HepG2 (cell line): ENCODE results near the gene NUF2. TPM values are rescaled to one million over a fixed set of nuclear protein-coding genes. Genes with fewer than 3 reads are reported as not detected.

ENCODE experiments used
- ATAC-seq: fragments of 200-7000 bp; cut with Tn5 transposase; 3 replicates; pipeline ENCODE4 v1.9.1; 2020; ENCODE audit warnings: mild to moderate bottlenecking, moderate library complexity
- BruUV-seq: library from RNA; stranded (reverse); fragments of 400-500 nt; replicated peaks from 2 replicates; lab custom pipeline; 2021; lab: Mats Ljungman, UMichigan
- CTCF ChIA-PET: fragments of 300-600 bp; formaldehyde crosslinking; extraction: SDS; loops from one replicate; lab custom pipeline; 2021; ENCODE audit warnings: low total read pairs, inconsistent platforms, low intra/inter-chr PET ratio; lab: Yijun Ruan, JAX
- POLR2A ChIA-PET: fragments of 350-600 bp; sonication (Branson Sonifier 250); formaldehyde crosslinking; loops from one replicate; lab custom pipeline; 2020; ENCODE audit warnings: antibody characterized with exemption, inconsistent platforms; lab: Yijun Ruan, JAX
- DNase-seq: peaks from one replicate; pipeline ENCODE4 v3.0.0-alpha.2; 2015; ENCODE audit warnings: low spot score
- FAIRE-seq: peaks from 3 replicates; lab custom pipeline; 2011; peaks lifted over from hg19 to GRCh38; lab: Jason Lieb, UNC
- H2AFZ ChIP-seq: one replicate; pipeline ENCODE4 v1.6.1; 2011; ENCODE audit warnings: low read length, inconsistent platforms
- H3K27ac ChIP-seq: fragments of 300-600 bp; 3 replicates; pipeline ENCODE4 v1.8.0; 2011; ENCODE audit warnings: mixed run types, mild to moderate bottlenecking, mixed read lengths, low read length, inconsistent platforms; ENCODE audit not compliant: insufficient read depth; ENCODE audit errors: extremely low read length
- H3K27me3 ChIP-seq, 2 experiments: fragments of 200-600 bp in 1 of 2; 2 replicates in 1 of 2; 3 replicates in 1 of 2; pipeline versions ENCODE4 v1.6.0 to v1.8.0; 2011; ENCODE audit warnings: low read length in 2 of 2, mild to moderate bottlenecking in 2 of 2, moderate library complexity in 2 of 2, inconsistent platforms in 1 of 2; ENCODE audit not compliant: insufficient read depth in 2 of 2, control insufficient read depth in 1 of 2
- H3K36me3 ChIP-seq, 2 experiments: fragments of 200-600 bp in 1 of 2; replicated peaks in 1 of 2; 2 replicates in 1 of 2; 3 replicates in 1 of 2; pipeline versions ENCODE4 v1.5.1 to v1.8.0; 2011; ENCODE audit warnings: low read length in 2 of 2, inconsistent platforms in 1 of 2; ENCODE audit not compliant: insufficient read depth in 2 of 2, control insufficient read depth in 1 of 2
- H3K4me1 ChIP-seq: 2 replicates; pipeline ENCODE4 v1.5.1; 2012; ENCODE audit warnings: low read length, inconsistent platforms; ENCODE audit not compliant: insufficient read depth
- H3K4me2 ChIP-seq: 2 replicates; pipeline ENCODE4 v1.6.0; 2011; ENCODE audit warnings: low read depth, low read length, inconsistent platforms
- H3K4me3 ChIP-seq, 3 experiments: fragments of 200-600 bp in 1 of 3; sonication (generic), shearing (Covaris generic) in 1 of 3; replicated peaks in 1 of 3; 2 replicates each; pipeline ENCODE4 v1.5.1; 2011 to 2016; ENCODE audit warnings: low read length in 3 of 3, inconsistent platforms in 2 of 3, low read depth in 2 of 3, mild to moderate bottlenecking in 2 of 3, control low read depth in 1 of 3, mixed read lengths in 1 of 3; ENCODE audit not compliant: insufficient read depth in 1 of 3
- H3K79me2 ChIP-seq: one replicate; pipeline ENCODE4 v1.6.1; 2011; ENCODE audit warnings: low read length, inconsistent platforms; ENCODE audit not compliant: insufficient read depth
- H3K9ac ChIP-seq: 2 replicates; pipeline ENCODE4 v1.6.0; 2011; ENCODE audit warnings: mild to moderate bottlenecking, low read depth, low read length, inconsistent platforms; ENCODE audit not compliant: insufficient read depth
- H3K9me3 ChIP-seq: 2 replicates; pipeline ENCODE4 v1.5.1; 2012; ENCODE audit warnings: mild to moderate bottlenecking, low read length
- H4K20me1 ChIP-seq: 2 replicates; pipeline ENCODE4 v1.6.0; 2011; ENCODE audit warnings: inconsistent platforms, mild to moderate bottlenecking, low read length, moderate library complexity; ENCODE audit not compliant: insufficient read depth
- CBX5 ChIP-seq: sonication (generic); formaldehyde crosslinking; IDR thresholded peaks from 2 replicates; pipeline ENCODE4 v1.4.0; 2020; ENCODE audit warnings: missing genetic modification reagents, borderline replicate concordance
- NFE2 ChIP-seq: sonication (generic); formaldehyde crosslinking; IDR thresholded peaks from 2 replicates; pipeline ENCODE4 v1.4.0; 2020; ENCODE audit warnings: missing genetic modification reagents
- PREB ChIP-seq: sonication (generic); formaldehyde crosslinking; IDR thresholded peaks from 2 replicates; pipeline ENCODE4 v1.4.0; 2020; ENCODE audit warnings: missing genetic modification reagents
- RFXANK ChIP-seq: IDR thresholded peaks from 2 replicates; pipeline ENCODE4 v1.6.1; 2016
- SIX4 ChIP-seq: sonication (generic); formaldehyde crosslinking; IDR thresholded peaks from 2 replicates; pipeline ENCODE4 v1.4.0; 2020; ENCODE audit warnings: missing genetic modification reagents
- SP2 ChIP-seq: sonication (generic); formaldehyde crosslinking; IDR thresholded peaks from 2 replicates; pipeline ENCODE4 v1.5.1; 2020; ENCODE audit warnings: mild to moderate bottlenecking, missing genetic modification reagents
- TBX2 ChIP-seq: sonication (generic); formaldehyde crosslinking; IDR thresholded peaks from 2 replicates; pipeline ENCODE4 v1.5.0; 2020; ENCODE audit warnings: missing genetic modification reagents, mild to moderate bottlenecking, borderline replicate concordance
- TRIM24 ChIP-seq: sonication (generic); formaldehyde crosslinking; IDR thresholded peaks from 2 replicates; pipeline ENCODE4 v1.8.0; 2022; ENCODE audit warnings: mild to moderate bottlenecking, missing genetic modification reagents
- ZNF10 ChIP-seq: sonication (generic); formaldehyde crosslinking; IDR thresholded peaks from 2 replicates; pipeline ENCODE4 v1.4.0; 2020; ENCODE audit warnings: mild to moderate bottlenecking, low read depth, missing genetic modification reagents, borderline replicate concordance
- ZNF503 ChIP-seq: sonication (generic); formaldehyde crosslinking; IDR thresholded peaks from 2 replicates; pipeline ENCODE4 v1.4.0; 2020; ENCODE audit warnings: missing genetic modification reagents
- ZNF776 ChIP-seq: sonication (generic); formaldehyde crosslinking; IDR thresholded peaks from 2 replicates; pipeline ENCODE4 v1.4.0; 2020; ENCODE audit warnings: mild to moderate bottlenecking, missing genetic modification reagents
- ZNF839 ChIP-seq: sonication (generic); formaldehyde crosslinking; IDR thresholded peaks from 2 replicates; pipeline ENCODE4 v1.4.0; 2020; ENCODE audit warnings: missing genetic modification reagents, mild to moderate bottlenecking, borderline replicate concordance
- WGBS: methylation state at CpG from one replicate; pipeline ENCODE4 v1.1.6; 2017; ENCODE audit warnings: low lambda C conversion rate; 5-methylcytosine and 5-hydroxymethylcytosine counted together
- in situ Hi-C: cut with HindIII; loops from 2 replicates; pipeline ENCODE4 v1.10.0; 2017; ENCODE audit warnings: low pct_unique_long_range_greater_than_20kb; ENCODE audit not compliant: extremely low pct_ligation_motif_present
- intact Hi-C: fragments of 100-400 bp; cut with micrococcal nuclease; formaldehyde crosslinking; loops from one replicate; pipeline ENCODE4 v1.10.0; 2022; ENCODE audit not compliant: unreplicated experiment
- polyA plus RNA-seq, 8 experiments: library from polyadenylated mRNA; depleted of rRNA in 3 of 8; stranded (reverse) in 7 of 8; unstranded in 1 of 8; fragments of >200 nt; fragmentation: Illumina TruSeq in 4 of 8; extraction: Trizol in 4 of 8; gene quantifications; 2 replicates each; pipeline versions ENCODE4 v1.2.1 to v1.2.3, GENCODE V29; 2011 to 2016; ENCODE audit warnings: low read depth in 4 of 8, missing spikeins in 1 of 8, mixed read lengths in 1 of 8; ENCODE audit not compliant: insufficient read depth in 1 of 8
- total RNA-seq, 5 experiments: library from RNA; depleted of rRNA; stranded (reverse); fragments of >200 nt; fragmentation: Illumina TruSeq; extraction: Trizol; gene quantifications; 2 replicates each; pipeline ENCODE4 v1.2.3, GENCODE V29; 2016; ENCODE audit warnings: low read depth in 1 of 5
- TF ChIP-seq, protein P1 (sequence below): sonication (generic); formaldehyde crosslinking; conservative IDR thresholded peaks from 2 replicates; pipeline ENCODE4 v1.4.0; 2020; ENCODE audit warnings: missing genetic modification reagents

The NUF2 gene
- total and polyA plus RNA-seq, 2 of the 13 experiments (the other 11 are each of a cell fraction or from before 2014, with no cell fraction given), result 26.0 to 39.4 TPM

- Histone ChIP-seq H3K9me3 (no peaks in the 10 kb centered on the region), H3K27me3 (no peaks in the 10 kb centered on the region; a peak in 1 of 5 replicates), H3K79me2 (no peaks in the 10 kb centered on the region), H3K4me2 (no peak overlapping the region)
- 100% methylated on average over 1 of the region's 1 CpG for WGBS
- BruUV-seq, result no TSS peak
- POLR2A ChIA-PET, result no interaction called here
- no peak for TF ChIP-seq TBX2 (CRISPR knock-in tag)
- no peak for TF ChIP-seq ZNF10 (CRISPR knock-in tag)
- TF ChIP-seq RFXANK, result no peak
- no peak for TF ChIP-seq PREB (CRISPR knock-in tag)
- no peak for TF ChIP-seq CBX5 (CRISPR knock-in tag)
- no peak for TF ChIP-seq NFE2 (CRISPR knock-in tag)
- no peak for TF ChIP-seq ZNF776 (CRISPR knock-in tag)
- TF ChIP-seq, all 625 proteins: peak for 0
- Histone ChIP-seq H2AFZ (no peak overlapping the region), H4K20me1 (no peaks in the 10 kb centered on the region), H3K36me3 (0 out of 5 replicates have a peak, but pooled peaks cover 1 to 7% of the 10 kb centered on the region in 2 experiments), H3K27ac (no peak overlapping the region), H3K9ac (no peak overlapping the region), H3K4me1 (no peaks in the 10 kb centered on the region), H3K4me3 (no peak overlapping the region)
- no peak for FAIRE-seq
- no peak for DNase-seq
- CTCF ChIA-PET, result no interaction called here
- in situ Hi-C loops (no loop called here), intact Hi-C loops (no loop called here)
- ATAC-seq, result no peak
Measured at GRCh38 chr1:163305441-163305840, 16.3 kb upstream of the NUF2 start.

GRCh38 chr1:163307479-163308171 lies 14.1 kb upstream of the NUF2 start:
- whole genome bisulfite sequencing, result 97% methylated on average over 5 of the region's 5 CpGs
- ATAC-seq, result no peak
- POLR2A ChIA-PET, result no interaction called here
- TF ChIP-seq SIX4 (CRISPR knock-in tag), result no peak
- TF ChIP-seq, protein P1, sequence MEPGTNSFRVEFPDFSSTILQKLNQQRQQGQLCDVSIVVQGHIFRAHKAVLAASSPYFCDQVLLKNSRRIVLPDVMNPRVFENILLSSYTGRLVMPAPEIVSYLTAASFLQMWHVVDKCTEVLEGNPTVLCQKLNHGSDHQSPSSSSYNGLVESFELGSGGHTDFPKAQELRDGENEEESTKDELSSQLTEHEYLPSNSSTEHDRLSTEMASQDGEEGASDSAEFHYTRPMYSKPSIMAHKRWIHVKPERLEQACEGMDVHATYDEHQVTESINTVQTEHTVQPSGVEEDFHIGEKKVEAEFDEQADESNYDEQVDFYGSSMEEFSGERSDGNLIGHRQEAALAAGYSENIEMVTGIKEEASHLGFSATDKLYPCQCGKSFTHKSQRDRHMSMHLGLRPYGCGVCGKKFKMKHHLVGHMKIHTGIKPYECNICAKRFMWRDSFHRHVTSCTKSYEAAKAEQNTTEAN (CRISPR knock-in tag), result no peak
- TF ChIP-seq ZNF503 (CRISPR knock-in tag), result no peak
- no peak for TF ChIP-seq SP2 (CRISPR knock-in tag)
- TF ChIP-seq ZNF839 (CRISPR knock-in tag), result no peak
- no peak for TF ChIP-seq TRIM24

More at GRCh38 chr1:163307479-163308171, 14.1 kb upstream of the NUF2 start:
- in situ Hi-C loops (no loop called here), intact Hi-C loops (no loop called here)
- Histone ChIP-seq H3K9ac (no peak overlapping the region), H4K20me1 (no peaks in the 10 kb centered on the region), H3K27ac (no peak overlapping the region), H3K79me2 (no peaks in the 10 kb centered on the region), H2AFZ (no peak overlapping the region), H3K27me3 (no peaks in the 10 kb centered on the region; a peak in 1 of 5 replicates), H3K9me3 (no peaks in the 10 kb centered on the region), H3K4me2 (no peak overlapping the region), H3K36me3 (peaks cover 3 to 7% of the 10 kb centered on the region in 2 experiments; a peak in 1 of 5 replicates), H3K4me1 (no peaks in the 10 kb centered on the region), H3K4me3 (no peak overlapping the region)
- FAIRE-seq, result no peak
- no TSS peak for BruUV-seq
- no peak for DNase-seq
- CTCF ChIA-PET, result no interaction called here
